ENCODE data around the gene INAFM2. TPM values are rescaled to one million over a fixed set of nuclear protein-coding genes. Genes with fewer than 3 reads are reported as not detected.

INAFM2 gene
- polyA plus RNA-seq, 1 donor from 2014 or later, result 14.8 TPM

DNA sequence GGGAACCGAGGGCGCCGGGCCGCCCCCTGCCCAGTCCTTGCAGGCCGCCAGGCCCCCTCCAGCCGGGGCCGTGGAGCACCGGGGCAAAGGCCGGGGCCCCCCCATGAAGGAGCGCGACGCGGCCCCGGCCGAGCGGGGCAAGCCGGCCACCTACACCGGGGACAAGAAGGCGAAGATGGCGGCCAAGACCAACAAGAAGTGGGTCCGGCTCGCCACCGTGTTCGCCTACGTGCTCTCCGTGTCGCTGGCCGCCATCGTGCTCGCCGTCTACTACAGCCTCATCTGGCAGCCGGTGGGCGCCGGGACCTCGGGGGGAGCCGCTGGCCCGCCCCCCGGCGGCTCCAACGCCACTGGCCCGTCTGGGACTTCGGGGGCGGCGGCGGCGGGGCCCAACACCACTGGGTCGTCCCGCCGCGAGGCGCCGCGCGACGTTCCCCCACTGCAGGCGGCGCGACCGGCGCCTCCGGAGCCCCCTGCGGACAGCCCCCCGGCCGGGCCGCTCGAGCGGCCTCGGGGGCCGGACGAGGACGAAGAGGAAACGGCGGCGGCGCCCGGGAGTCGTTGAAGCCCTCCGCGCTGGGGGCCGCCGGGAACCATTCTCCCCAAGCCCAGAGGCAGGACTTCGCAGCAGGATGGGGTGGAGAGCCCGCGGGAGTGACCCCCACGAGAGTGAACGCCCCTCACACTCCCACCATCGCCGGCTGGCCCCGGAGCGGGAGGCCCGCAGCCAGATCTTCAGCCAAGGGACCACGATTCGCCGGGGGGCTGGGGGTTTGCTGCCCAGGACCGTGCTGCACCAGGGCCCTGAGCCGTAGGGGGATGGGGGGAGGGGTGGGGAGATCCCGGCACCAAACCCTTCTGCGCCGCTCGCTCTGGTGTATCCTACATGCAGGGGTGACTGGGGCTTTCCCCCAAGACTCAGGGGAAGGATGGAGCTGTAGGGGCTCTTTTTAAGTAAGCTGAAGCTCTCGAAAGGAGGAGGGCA lies 753 bp downstream of the INAFM2 start:
- Histone ChIP-seq H3K9me3 (ENCODE audit: low read length) (no peaks in the 10 kb centered on the region), H3K4me2 (ENCODE audit: low read length) (peak overlapping the region; percentile 72), H2AFZ (ENCODE audit: low read depth, low read length) (no peak overlapping the region), H3K27me3 (ENCODE audit: insufficient read depth, low read depth, low read length) (no peaks in the 10 kb centered on the region), H3F3A (ENCODE audit: insufficient read depth, low read length, poor library complexity, severe bottlenecking) (no peaks in the 10 kb centered on the region), H3K9me2 (ENCODE audit: insufficient read depth, low read length) (no peaks in the 10 kb centered on the region), H3K79me2 (replicated peaks; ENCODE audit: insufficient read depth, low read length) (peaks cover 6% of the 10 kb centered on the region), H3K36me3 (ENCODE audit: insufficient read depth, low read length) (no peaks in the 10 kb centered on the region), H3K4me3 (ENCODE audit: low read length) (peak overlapping the region; percentile 77), H4K20me1 (ENCODE audit: insufficient read depth) (no peaks in the 10 kb centered on the region), H3K27ac (ENCODE audit: low read length) (no peak overlapping the region), H3K9ac (ENCODE audit: low read length) (peak overlapping the region; percentile 71)
- TF ChIP-seq SMC3 (conservative IDR thresholded peaks at IDR 0.05; ENCODE audit: poor library complexity), result peak; percentile 28
- no peak for TF ChIP-seq POLR2AphosphoS5 (IDR thresholded peaks at IDR 0.05)

DNA sequence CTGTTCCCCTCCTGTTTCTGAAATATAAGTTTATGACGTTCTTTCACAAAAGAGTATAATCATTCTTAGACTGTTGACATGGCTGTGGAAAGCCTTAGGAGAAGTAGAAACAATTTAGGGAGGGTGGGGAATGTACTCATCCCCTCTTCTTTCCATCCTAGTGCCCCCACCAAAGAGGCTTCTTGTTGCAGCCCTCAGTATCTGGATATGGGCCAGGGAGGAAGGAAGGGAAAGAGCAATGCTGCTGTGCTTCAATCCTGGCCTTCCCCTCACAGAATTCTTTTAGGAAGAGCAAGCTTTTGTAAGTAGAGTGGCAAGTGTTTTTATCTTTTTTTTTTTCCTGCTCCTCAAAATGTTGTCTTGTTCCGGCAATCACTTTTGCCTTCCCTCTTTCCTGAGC lies 1.7 kb downstream of the INAFM2 start:
- Histone ChIP-seq H3K4me2 (ENCODE audit: low read length) (peak overlapping the region; percentile 72), H3K9me3 (ENCODE audit: low read length) (no peaks in the 10 kb centered on the region), H3F3A (ENCODE audit: insufficient read depth, low read length, poor library complexity, severe bottlenecking) (no peaks in the 10 kb centered on the region), H3K27ac (ENCODE audit: low read length) (no peak overlapping the region), H4K20me1 (ENCODE audit: insufficient read depth) (no peaks in the 10 kb centered on the region), H2AFZ (ENCODE audit: low read depth, low read length) (no peak overlapping the region), H3K4me3 (ENCODE audit: low read length) (peak overlapping the region; percentile 77), H3K9me2 (ENCODE audit: insufficient read depth, low read length) (no peaks in the 10 kb centered on the region), H3K9ac (ENCODE audit: low read length) (peak overlapping the region; percentile 71), H3K27me3 (ENCODE audit: insufficient read depth, low read depth, low read length) (no peaks in the 10 kb centered on the region), H3K79me2 (replicated peaks; ENCODE audit: insufficient read depth, low read length) (peaks cover 6% of the 10 kb centered on the region), H3K36me3 (ENCODE audit: insufficient read depth, low read length) (no peaks in the 10 kb centered on the region)
- TF ChIP-seq EP300 (conservative IDR thresholded peaks at IDR 0.05; ENCODE audit: poor library complexity, severe bottlenecking) (no peak), MXI1 (conservative IDR thresholded peaks at IDR 0.05; ENCODE audit: poor library complexity, severe bottlenecking) (no peak), RAD21 (conservative IDR thresholded peaks at IDR 0.05) (no peak), TAF1 (IDR thresholded peaks at IDR 0.05; ENCODE audit: low read depth) (no peak), EZH2 (IDR thresholded peaks at IDR 0.05; ENCODE audit: borderline replicate concordance, insufficient read depth, low read length, poor library complexity, severe bottlenecking) (no peak), SMC3 (conservative IDR thresholded peaks at IDR 0.05; ENCODE audit: poor library complexity) (no peak), POLR2AphosphoS5 (IDR thresholded peaks at IDR 0.05) (no peak)
- TF ChIP-seq, protein P1, sequence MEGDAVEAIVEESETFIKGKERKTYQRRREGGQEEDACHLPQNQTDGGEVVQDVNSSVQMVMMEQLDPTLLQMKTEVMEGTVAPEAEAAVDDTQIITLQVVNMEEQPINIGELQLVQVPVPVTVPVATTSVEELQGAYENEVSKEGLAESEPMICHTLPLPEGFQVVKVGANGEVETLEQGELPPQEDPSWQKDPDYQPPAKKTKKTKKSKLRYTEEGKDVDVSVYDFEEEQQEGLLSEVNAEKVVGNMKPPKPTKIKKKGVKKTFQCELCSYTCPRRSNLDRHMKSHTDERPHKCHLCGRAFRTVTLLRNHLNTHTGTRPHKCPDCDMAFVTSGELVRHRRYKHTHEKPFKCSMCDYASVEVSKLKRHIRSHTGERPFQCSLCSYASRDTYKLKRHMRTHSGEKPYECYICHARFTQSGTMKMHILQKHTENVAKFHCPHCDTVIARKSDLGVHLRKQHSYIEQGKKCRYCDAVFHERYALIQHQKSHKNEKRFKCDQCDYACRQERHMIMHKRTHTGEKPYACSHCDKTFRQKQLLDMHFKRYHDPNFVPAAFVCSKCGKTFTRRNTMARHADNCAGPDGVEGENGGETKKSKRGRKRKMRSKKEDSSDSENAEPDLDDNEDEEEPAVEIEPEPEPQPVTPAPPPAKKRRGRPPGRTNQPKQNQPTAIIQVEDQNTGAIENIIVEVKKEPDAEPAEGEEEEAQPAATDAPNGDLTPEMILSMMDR (IDR thresholded peaks at IDR 0.05; ENCODE audit: poor library complexity, severe bottlenecking), result no peak
- TF ChIP-seq, protein P2, sequence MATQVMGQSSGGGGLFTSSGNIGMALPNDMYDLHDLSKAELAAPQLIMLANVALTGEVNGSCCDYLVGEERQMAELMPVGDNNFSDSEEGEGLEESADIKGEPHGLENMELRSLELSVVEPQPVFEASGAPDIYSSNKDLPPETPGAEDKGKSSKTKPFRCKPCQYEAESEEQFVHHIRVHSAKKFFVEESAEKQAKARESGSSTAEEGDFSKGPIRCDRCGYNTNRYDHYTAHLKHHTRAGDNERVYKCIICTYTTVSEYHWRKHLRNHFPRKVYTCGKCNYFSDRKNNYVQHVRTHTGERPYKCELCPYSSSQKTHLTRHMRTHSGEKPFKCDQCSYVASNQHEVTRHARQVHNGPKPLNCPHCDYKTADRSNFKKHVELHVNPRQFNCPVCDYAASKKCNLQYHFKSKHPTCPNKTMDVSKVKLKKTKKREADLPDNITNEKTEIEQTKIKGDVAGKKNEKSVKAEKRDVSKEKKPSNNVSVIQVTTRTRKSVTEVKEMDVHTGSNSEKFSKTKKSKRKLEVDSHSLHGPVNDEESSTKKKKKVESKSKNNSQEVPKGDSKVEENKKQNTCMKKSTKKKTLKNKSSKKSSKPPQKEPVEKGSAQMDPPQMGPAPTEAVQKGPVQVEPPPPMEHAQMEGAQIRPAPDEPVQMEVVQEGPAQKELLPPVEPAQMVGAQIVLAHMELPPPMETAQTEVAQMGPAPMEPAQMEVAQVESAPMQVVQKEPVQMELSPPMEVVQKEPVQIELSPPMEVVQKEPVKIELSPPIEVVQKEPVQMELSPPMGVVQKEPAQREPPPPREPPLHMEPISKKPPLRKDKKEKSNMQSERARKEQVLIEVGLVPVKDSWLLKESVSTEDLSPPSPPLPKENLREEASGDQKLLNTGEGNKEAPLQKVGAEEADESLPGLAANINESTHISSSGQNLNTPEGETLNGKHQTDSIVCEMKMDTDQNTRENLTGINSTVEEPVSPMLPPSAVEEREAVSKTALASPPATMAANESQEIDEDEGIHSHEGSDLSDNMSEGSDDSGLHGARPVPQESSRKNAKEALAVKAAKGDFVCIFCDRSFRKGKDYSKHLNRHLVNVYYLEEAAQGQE (IDR thresholded peaks at IDR 0.05; ENCODE audit: borderline replicate concordance), result no peak
